ENCODE results near the gene GRHL1.
"Not testable (repeated sequence)": the region's sequence is repeated elsewhere in the genome, so short reads cannot be mapped to it uniquely, and the experiment has no call there.

GRHL1 gene

GRCh38 chr2:10007921-10008808 is 56.7 kb downstream of the GRHL1 start:
- in situ Hi-C loops (cut with MboI; ENCODE audit: low sequenced_read_pairs), result no loop called here

DNA sequence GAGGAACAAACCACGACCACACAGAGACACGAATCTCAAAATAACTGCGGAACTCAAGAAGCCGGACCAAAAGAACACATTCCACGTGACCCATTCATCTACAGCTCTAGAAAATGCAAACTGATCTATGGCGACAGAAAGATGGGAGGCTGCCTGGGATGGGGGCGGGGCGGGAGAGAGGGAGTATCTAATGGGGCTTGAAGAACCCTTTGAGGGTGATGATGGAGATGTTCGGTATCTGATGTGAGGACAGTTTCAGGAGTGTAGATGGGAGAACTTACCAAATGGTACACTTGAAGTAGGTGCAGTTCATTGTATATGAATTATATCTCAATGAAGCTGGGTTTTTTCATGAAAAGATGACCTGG is 57.3 kb downstream of the GRHL1 start:
- in situ Hi-C loops (cut with MboI; ENCODE audit: low sequenced_read_pairs), result no loop called here

DNA sequence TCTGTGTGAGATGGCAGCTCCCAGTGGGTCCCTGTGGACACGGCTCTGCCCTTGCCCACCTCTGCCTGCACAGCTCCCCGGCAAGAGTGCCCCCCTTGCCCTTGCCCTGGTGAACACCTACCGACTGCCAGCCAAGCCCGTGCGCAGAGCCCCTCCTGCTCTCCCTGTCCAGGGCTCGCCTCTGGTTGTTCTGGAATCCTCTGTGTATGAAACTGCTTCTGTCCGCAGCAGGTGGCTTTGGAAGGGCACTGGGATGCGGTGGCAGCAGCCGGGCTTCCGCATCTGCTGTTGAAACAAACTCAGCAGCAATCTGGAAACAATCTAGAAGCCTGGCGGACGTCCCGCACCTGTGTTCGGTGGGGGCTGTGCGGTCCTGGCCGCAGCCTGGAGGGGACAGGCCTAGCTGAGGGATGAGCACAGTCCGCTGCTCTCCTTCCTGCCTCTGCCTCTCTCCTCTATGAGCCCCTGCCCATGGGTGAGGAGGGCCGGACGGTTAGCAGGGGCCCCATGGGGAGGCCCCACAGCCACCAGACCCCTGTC is 57.8 kb downstream of the GRHL1 start:
- in situ Hi-C loops (cut with MboI; ENCODE audit: low sequenced_read_pairs), result no loop called here

DNA sequence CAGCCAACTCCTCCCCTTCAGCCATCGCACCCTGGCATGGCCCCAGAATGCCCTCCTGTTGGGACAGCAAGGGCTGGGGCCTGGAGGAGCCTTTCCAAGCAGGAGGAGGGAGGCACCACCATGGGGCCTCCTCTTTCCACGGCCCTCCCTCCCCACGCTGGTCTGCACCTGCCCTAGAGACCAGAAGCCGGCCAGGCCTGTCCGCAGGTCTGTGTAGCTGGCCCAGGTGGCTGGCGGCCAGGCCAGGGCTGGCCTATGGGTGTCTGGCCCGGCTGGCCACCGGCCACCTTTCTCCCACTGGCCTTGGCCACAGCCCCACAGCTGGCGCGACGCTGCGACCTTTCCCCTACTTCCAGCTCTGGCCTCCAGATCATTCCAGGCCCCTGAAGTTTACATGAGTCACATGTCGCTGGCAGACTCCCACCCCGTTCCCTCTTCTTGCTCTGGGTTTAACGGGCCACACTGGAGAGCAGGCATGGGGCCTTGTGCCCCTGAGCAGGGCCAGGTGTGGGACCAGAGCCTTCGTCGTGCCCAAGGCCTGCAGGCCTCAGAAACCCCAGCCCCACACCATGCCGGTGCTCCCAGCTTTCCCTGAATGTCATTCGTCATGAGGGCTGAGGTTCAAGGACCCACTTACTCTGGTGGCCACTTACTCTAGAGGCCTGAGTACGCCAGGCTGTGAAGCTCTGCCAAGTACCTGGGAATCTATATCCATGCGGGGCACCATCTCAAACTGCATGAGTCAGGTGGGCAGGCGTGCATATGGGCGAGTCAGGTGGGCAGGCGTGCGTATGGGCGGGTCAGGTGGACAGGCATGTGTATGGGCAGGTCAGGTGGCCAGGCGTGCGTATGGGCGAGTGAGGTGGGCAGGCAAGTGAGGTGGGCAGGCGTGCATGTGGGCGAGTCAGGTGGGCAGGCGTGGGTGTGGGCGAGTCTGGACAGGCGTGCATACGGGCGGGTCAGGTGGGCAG is 58.6 kb downstream of the GRHL1 start:
- in situ Hi-C loops (cut with MboI; ENCODE audit: low sequenced_read_pairs), result no loop called here

GRCh38 chr2:10010861-10011605 is 59.5 kb downstream of the GRHL1 start:
- in situ Hi-C loops (cut with MboI; ENCODE audit: low sequenced_read_pairs), result not testable (repeated sequence)

- in situ Hi-C loops (cut with MboI; ENCODE audit: low sequenced_read_pairs), result not testable (repeated sequence)
Measured at GRCh38 chr2:10011606-10012325, 60.3 kb downstream of the GRHL1 start.

- in situ Hi-C loops (cut with MboI; ENCODE audit: low sequenced_read_pairs), result not testable (repeated sequence)
Measured at GRCh38 chr2:10012366-10012962, 61.0 kb downstream of the GRHL1 start.

- in situ Hi-C loops (cut with MboI; ENCODE audit: low sequenced_read_pairs), result no loop called here
Measured at GRCh38 chr2:10012963-10013461, 61.5 kb downstream of the GRHL1 start.

DNA sequence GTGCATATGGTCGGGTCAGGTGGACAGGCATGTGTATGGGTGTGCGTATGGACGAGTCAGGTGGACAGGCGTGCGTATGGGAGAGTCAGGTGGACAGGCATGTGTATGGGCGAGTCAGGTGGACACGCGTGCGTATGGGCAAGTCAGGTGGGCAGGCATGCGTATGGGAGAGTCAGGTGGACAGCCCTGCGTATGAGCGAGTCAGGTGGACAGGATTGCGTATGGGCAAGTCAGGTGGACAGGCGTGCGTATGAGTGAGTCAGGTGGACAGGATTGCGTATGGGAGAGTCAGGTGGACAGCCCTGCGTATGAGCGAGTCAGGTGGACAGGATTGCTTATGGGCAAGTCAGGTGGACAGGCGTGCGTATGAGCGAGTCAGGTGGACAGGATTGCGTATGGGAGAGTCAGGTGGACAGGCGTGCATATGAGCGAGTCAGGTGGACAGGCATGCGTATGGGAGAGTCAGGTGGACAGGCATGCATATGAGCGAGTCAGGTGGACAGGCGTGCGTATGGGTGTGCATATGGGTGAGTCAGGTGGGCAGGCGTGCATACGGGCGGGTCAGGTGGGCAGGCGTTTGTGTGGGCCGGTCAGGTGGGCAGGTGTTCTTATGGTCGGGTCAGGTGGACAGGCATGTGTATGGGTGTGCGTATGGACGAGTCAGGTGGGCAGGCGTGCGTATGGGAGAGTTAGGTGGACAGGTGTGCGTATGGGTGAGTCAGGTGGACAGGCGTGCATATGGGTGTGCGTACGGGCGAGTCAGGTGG is 62.3 kb downstream of the GRHL1 start:
- in situ Hi-C loops (cut with MboI; ENCODE audit: low sequenced_read_pairs), result not testable (repeated sequence)

GRCh38 chr2:10014418-10015190 is 63.1 kb downstream of the GRHL1 start:
- in situ Hi-C loops (cut with MboI; ENCODE audit: low sequenced_read_pairs), result no loop called here

GRCh38 chr2:10015376-10015989 is 64.0 kb downstream of the GRHL1 start:
- in situ Hi-C loops (cut with MboI; ENCODE audit: low sequenced_read_pairs), result not testable (repeated sequence)

- in situ Hi-C loops (cut with MboI; ENCODE audit: low sequenced_read_pairs), result no loop called here
Measured at GRCh38 chr2:10016001-10016801, 64.7 kb downstream of the GRHL1 start.

- in situ Hi-C loops (cut with MboI; ENCODE audit: low sequenced_read_pairs), result no loop called here
Measured at GRCh38 chr2:10016802-10017258, 65.3 kb downstream of the GRHL1 start.

DNA sequence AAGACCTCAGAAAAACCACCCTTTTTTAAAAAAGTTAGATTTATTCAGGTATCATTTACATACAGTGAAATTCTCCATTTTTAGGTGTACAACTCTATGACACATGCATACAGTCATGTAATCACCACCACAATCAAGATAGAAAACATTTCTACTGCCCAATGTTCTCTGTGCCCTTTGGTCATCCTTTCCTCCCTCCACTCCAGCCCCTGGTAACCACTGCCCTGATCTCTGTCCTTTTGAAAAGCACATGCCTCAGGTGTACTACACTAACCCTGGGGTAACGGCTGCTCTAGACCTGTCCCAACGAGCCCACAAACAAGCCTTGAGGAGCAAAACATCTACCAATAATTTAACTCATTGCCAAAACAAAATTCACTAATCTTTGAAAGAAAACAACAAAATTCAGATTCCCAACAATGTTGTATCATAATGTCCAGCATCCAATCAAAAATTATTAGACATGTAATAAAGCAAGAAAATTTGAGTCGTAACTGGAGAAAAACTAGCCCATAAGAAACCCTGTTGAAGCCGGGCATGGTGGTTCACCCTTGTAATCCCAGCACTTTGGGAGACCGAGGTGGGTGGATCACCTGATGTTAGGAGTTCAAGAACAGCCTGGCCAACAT is 65.9 kb downstream of the GRHL1 start:
- in situ Hi-C loops (cut with MboI; ENCODE audit: low sequenced_read_pairs), result no loop called here

- in situ Hi-C loops (cut with MboI; ENCODE audit: low sequenced_read_pairs), result no loop called here
Measured at GRCh38 chr2:10019174-10019573, 67.7 kb downstream of the GRHL1 start.
